Coronary artery (tissue), 2 donors: ENCODE results near the gene SKA2.
"Not testable (repeated sequence)": the region's sequence is repeated elsewhere in the genome, so short reads cannot be mapped to it uniquely, and the experiment has no call there.

Experiments
- DNase-seq: peaks from one replicate; pipeline ENCODE4 v3.0.0-alpha.2; 2017; ENCODE audit warnings: low spot score
- H3K27ac ChIP-seq, 2 donors: fragments of 200-600 bp; sonication (generic); one replicate each; pipeline ENCODE4 v1.5.1; 2016 to 2019
- H3K4me3 ChIP-seq: fragments of 200-600 bp; sonication (generic); 2 replicates; pipeline ENCODE4 v1.5.1; 2016; ENCODE audit warnings: mild to moderate bottlenecking, moderate library complexity
- CTCF ChIP-seq: fragments of 200-600 bp; sonication (generic); IDR thresholded peaks from one replicate; pipeline ENCODE4 v1.5.1; 2019; ENCODE audit warnings: antibody characterized with exemption

The SKA2 gene

GRCh38 chr17:59139939-59140338, 15.0 kb downstream of the SKA2 start:
- no peak overlapping the region for H3K27ac ChIP-seq
- H3K4me3 ChIP-seq, result no peak overlapping the region
- no peak for TF ChIP-seq CTCF
- DNase-seq, result no peak

GRCh38 chr17:59138339-59138738, 16.6 kb downstream of the SKA2 start:
- not testable (repeated sequence) for H3K27ac ChIP-seq, DNase-seq, H3K4me3 ChIP-seq

GRCh38 chr17:59131131-59131530, 23.9 kb downstream of the SKA2 start:
- H3K4me3 ChIP-seq, result no peak overlapping the region
- no peak for DNase-seq
- TF ChIP-seq CTCF, result no peak
- H3K27ac ChIP-seq, result no peak overlapping the region

- no peak for TF ChIP-seq CTCF
- Histone ChIP-seq H3K27ac (no peak overlapping the region), H3K4me3 (no peak overlapping the region)
- DNase-seq, result no peak
Observed at GRCh38 chr17:59129814-59130213, 25.2 kb downstream of the SKA2 start.

- no peak for TF ChIP-seq CTCF
- DNase-seq, result no peak
- Histone ChIP-seq H3K4me3 (no peak overlapping the region), H3K27ac (no peak overlapping the region)
Observed at GRCh38 chr17:59126809-59127417, 28.1 kb downstream of the SKA2 start.

- no peak for TF ChIP-seq CTCF
- Histone ChIP-seq H3K4me3 (no peak overlapping the region), H3K27ac (no peak overlapping the region)
- no peak for DNase-seq
Observed at GRCh38 chr17:59124665-59125064, 30.3 kb downstream of the SKA2 start.

- TF ChIP-seq CTCF, result no peak
- DNase-seq, result no peak
- Histone ChIP-seq H3K4me3 (no peak overlapping the region), H3K27ac (no peak overlapping the region)
Observed at GRCh38 chr17:59121901-59122480, 33.0 kb downstream of the SKA2 start.
